Right atrium auricular region (tissue), 2 donors: ENCODE data around the gene AAK1. TPM values are rescaled to one million over a fixed set of nuclear protein-coding genes. Genes with fewer than 3 reads are reported as not detected.
A peak's percentile ranks its signal among the peaks of the same experiment; 100 is the strongest.

Source experiments
- DNase-seq: peaks from one replicate; pipeline ENCODE4 v3.0.0-alpha.2; 2019; ENCODE audit warnings: low spot score
- H3K27ac ChIP-seq, 2 donors: fragments of 200-600 bp; sonication (generic); 1 replicate in 1 of 2; 2 replicates in 1 of 2; pipeline ENCODE4 v1.5.1; 2016 to 2019
- H3K27me3 ChIP-seq, 2 donors: fragments of 200-600 bp; sonication (generic); one replicate each; pipeline versions ENCODE4 v1.5.1 to v1.6.0; 2017 to 2019
- H3K36me3 ChIP-seq: fragments of 200-600 bp; sonication (generic); one replicate; pipeline ENCODE4 v1.5.1; 2016
- H3K4me1 ChIP-seq, 2 donors: fragments of 200-600 bp; sonication (generic); one replicate each; pipeline versions ENCODE4 v1.5.1 to v1.6.0; 2017 to 2019
- H3K4me3 ChIP-seq, 2 donors: fragments of 200-600 bp; sonication (generic); 1 replicate in 1 of 2; 2 replicates in 1 of 2; pipeline ENCODE4 v1.5.1; 2017 to 2019; ENCODE audit warnings: mild to moderate bottlenecking in 1 of 2, moderate library complexity in 1 of 2
- H3K9me3 ChIP-seq, 2 donors: fragments of 200-600 bp; sonication (generic); one replicate each; pipeline ENCODE4 v1.5.1; 2019
- total RNA-seq, 2 donors: library from RNA; depleted of rRNA; stranded (reverse); fragments of >200 nt; gene quantifications; one replicate each; pipeline ENCODE4 v1.1.0, GENCODE V29; 2016
- TF ChIP-seq, protein P1 (sequence below), 2 donors: fragments of 200-600 bp; sonication (generic); IDR thresholded peaks; one replicate each; pipeline ENCODE4 v1.5.1; 2019; ENCODE audit warnings: antibody characterized with exemption in 2 of 2

The AAK1 gene
- total RNA-seq, result 10 to 100 TPM; 50.4 to 62.6 TPM

DNA sequence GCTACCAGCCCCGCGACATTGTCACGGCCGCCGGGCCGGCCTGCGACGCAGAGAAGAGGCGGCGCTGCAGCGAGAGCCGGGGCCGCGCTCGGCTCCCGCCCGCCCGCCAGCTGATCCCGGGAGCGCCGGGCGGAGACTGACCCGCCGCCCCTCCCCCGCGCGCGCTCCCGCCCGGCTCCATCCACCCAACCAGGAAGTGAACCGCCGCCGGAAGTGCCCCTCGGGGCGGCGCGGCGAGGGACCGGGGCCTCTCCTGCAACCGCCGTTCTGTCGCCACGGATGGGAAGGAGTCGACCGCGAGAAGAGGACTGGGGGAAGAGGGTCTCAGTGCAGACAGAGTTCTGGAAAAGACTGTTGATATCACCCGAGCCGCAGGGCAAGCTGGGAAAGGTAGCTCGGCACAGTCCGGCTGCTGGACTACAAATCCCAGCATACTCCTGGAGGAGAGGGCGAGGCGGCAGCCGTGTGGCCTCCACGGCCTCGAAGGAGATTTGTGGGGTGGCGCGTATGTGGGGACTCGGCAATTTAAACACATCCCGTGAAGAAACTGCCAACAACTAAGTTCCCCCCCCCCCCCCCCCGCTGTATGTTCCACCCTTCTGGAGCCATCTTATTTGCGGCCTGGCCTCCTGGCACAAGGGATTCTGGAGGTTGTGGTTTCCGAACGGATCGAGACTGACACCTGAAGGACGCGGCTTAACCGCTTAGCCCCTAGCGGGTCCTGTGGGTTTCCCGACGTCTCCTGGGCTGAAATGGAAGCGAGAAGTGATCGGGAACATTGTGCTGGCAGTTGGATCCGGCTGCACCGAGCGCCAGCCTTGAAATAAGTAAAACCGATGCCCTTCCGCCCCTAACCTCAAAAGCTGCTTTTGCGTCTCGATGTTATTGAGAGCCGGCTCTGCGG is at the start of gene AAK1:
AAK1 (minus strand) TSS at position 138 of the 904 bp plus-strand sequence. CDS start 699 bp downstream, outside the sequence.
- TF ChIP-seq, protein P1, sequence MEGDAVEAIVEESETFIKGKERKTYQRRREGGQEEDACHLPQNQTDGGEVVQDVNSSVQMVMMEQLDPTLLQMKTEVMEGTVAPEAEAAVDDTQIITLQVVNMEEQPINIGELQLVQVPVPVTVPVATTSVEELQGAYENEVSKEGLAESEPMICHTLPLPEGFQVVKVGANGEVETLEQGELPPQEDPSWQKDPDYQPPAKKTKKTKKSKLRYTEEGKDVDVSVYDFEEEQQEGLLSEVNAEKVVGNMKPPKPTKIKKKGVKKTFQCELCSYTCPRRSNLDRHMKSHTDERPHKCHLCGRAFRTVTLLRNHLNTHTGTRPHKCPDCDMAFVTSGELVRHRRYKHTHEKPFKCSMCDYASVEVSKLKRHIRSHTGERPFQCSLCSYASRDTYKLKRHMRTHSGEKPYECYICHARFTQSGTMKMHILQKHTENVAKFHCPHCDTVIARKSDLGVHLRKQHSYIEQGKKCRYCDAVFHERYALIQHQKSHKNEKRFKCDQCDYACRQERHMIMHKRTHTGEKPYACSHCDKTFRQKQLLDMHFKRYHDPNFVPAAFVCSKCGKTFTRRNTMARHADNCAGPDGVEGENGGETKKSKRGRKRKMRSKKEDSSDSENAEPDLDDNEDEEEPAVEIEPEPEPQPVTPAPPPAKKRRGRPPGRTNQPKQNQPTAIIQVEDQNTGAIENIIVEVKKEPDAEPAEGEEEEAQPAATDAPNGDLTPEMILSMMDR (IDR thresholded peaks at IDR 0.05), result no peak
- Histone ChIP-seq H3K36me3 (no peaks in the 10 kb centered on the region), H3K9me3 (no peaks in the 10 kb centered on the region), H3K27ac (peak within 1 kb of the TSS; percentile 92 to 99), H3K27me3 (no peaks in the 10 kb centered on the region), H3K4me3 (peak within 1 kb of the TSS; percentile 79 to 98), H3K4me1 (peaks cover 0 to 43% of the 10 kb centered on the region in 2 donors)
- peak; percentile 90 for DNase-seq

DNA sequence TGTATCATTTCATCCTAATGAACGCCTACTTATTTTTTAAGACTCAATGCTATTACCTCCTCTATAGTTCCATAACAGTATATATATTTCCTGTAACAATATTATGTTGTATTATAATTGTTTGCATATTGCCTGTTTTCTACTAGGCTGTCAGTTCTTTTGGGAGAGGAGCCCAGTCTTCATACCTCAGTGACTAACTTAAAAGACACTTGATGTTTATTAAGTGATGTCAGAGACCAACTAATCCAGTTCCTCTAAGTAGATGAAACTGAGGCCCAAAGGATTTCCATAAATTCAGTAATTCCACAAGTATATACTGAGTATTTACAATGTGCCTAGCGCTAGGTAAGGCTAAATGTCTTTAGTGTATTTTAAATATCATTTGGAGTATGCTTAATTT is 48.9 kb upstream of the AAK1 start:
- TF ChIP-seq, protein P1 (IDR thresholded peaks at IDR 0.05), result no peak
- no peak for DNase-seq
- Histone ChIP-seq H3K36me3 (no peaks in the 10 kb centered on the region), H3K4me1 (peaks cover 0 to 10% of the 10 kb centered on the region in 2 donors), H3K27me3 (no peaks in the 10 kb centered on the region), H3K27ac (no peak overlapping the region), H3K9me3 (no peaks in the 10 kb centered on the region), H3K4me3 (no peak overlapping the region)

DNA sequence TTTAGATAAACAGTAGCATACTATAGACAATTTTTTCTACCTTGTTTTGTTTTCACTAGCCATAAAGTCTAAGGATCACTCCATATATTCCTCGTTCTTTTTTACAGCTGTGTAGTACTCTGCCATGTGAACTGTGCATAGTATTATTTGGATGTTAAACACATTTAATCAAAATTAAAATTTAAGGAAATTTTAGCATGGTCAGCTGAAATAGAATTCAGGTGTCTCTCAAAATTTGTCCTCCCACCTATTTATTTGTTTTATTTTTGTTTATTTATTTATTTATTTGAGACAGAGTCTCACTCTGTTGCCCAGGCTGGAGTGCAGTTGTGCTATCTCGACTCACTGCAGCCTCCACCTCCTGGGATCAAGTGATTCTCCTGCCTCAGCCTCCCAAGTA is 46.4 kb upstream of the AAK1 start:
- DNase-seq, result no peak
- Histone ChIP-seq H3K36me3 (no peaks in the 10 kb centered on the region), H3K4me1 (peaks cover 0 to 10% of the 10 kb centered on the region in 2 donors), H3K27me3 (no peaks in the 10 kb centered on the region), H3K27ac (no peak overlapping the region), H3K4me3 (no peak overlapping the region), H3K9me3 (no peaks in the 10 kb centered on the region)
- TF ChIP-seq, protein P1 (IDR thresholded peaks at IDR 0.05), result no peak

DNA sequence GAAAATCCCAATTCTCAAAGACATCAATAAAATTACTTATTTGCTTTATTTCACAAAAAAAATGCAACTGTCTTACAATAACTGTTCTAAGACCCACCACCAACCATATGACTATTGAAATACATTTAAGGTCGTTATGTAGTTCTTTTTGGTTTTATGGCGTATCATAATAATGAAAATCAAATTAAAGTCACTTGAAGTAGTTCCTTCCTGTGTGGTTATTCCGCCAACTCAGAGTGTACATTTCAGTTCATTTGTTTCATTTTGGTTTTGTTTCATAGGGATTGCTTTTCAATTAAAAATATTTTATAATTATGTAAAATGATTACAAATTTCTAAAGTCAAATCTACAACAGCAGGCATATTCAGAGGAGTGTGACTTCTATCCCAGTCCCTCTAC is 45.9 kb upstream of the AAK1 start:
- H3K9me3 ChIP-seq, result no peaks in the 10 kb centered on the region
- no peaks in the 10 kb centered on the region for H3K36me3 ChIP-seq
- TF ChIP-seq, protein P1 (IDR thresholded peaks at IDR 0.05), result no peak
- H3K4me1 ChIP-seq, result peaks cover 0 to 10% of the 10 kb centered on the region in 2 donors
- H3K4me3 ChIP-seq, result no peak overlapping the region
- no peak overlapping the region for H3K27ac ChIP-seq
- no peak for DNase-seq
- H3K27me3 ChIP-seq, result no peaks in the 10 kb centered on the region

DNA sequence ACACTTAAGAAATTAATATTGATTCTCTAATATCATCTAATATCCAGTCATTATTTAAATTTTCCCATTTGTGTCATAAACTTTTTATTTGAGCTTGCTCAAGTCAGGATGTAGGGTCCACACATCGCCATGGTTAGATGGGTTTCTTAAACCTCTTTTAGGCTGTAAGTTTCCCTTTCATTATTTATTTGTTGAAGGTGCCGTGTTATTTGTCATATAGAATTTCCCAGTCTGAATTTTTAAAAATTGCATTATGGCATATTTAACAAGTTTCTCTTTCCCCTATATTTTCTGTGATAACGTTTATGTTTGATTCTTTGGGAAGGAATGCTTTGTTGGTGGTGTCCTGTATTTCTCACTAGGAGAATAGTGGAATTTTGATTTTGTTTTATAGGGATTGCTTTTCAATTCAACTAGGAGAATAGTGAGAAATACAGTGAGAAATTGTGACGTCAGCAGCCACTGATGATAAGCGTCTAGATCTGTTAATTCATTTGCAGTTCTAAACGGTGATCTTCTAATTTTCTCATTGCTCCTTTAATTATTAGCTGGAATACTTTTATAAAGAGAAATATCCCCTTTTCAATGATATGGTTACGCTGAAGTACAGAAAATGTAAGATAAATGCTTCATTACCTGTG is 44.6 kb upstream of the AAK1 start:
- no peak for DNase-seq
- no peaks in the 10 kb centered on the region for H3K9me3 ChIP-seq
- no peak overlapping the region for H3K27ac ChIP-seq
- H3K36me3 ChIP-seq, result no peaks in the 10 kb centered on the region
- TF ChIP-seq, protein P1 (IDR thresholded peaks at IDR 0.05), result no peak
- no peak overlapping the region for H3K4me3 ChIP-seq
- no peaks in the 10 kb centered on the region for H3K27me3 ChIP-seq
- H3K4me1 ChIP-seq, result peaks cover 0 to 11% of the 10 kb centered on the region in 2 donors
